ENCODE data around the gene CDH23.

DNA sequence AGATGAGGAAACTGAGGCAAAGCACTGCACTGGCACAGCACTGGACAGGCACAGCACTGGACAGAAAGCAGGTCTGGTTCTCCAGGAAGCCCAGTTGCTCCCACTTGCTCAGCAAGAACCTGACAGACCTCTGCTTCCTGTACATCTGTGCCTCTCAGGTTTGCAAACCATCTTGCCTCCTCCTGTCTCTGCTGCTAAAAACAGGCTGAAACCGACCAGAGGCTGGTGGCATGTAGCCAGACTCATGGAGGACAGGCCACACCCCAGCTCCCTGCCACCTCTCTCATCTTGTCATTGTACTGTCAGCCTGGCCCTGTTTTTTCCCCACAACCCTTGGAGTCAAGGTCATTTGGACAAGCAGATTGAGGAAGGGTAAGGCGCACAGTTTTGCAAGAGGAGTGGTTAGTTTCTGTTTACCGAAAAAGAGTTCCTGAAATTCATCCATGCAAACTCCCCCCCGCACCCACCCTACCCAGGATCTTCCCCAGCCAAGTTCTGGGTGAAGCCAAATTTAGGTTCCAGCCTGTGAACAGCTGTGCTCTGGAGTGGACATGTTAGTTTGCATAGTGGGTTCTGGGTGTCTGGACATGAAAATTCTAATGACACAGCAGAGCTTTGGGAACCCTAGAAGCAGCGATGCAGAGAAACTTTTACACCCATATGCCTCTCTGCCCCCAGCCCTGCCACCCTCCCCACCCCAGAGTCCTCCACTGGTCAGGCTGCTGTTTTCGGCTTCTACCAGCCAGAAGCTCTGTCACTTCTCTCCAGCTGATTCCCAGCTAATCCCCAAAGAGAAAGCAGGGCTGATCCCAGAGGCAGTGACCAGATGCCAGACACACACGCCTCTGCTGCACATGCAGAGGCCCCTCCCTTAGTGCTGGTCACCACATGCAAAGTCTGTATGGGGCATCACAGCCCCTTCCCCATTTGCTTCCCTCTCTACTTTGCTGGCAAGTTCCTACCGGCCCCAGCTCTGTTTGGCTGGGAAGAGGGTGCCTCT is 331.3 kb downstream of the CDH23 start:
- TF ChIP-seq, protein P1, sequence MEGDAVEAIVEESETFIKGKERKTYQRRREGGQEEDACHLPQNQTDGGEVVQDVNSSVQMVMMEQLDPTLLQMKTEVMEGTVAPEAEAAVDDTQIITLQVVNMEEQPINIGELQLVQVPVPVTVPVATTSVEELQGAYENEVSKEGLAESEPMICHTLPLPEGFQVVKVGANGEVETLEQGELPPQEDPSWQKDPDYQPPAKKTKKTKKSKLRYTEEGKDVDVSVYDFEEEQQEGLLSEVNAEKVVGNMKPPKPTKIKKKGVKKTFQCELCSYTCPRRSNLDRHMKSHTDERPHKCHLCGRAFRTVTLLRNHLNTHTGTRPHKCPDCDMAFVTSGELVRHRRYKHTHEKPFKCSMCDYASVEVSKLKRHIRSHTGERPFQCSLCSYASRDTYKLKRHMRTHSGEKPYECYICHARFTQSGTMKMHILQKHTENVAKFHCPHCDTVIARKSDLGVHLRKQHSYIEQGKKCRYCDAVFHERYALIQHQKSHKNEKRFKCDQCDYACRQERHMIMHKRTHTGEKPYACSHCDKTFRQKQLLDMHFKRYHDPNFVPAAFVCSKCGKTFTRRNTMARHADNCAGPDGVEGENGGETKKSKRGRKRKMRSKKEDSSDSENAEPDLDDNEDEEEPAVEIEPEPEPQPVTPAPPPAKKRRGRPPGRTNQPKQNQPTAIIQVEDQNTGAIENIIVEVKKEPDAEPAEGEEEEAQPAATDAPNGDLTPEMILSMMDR (IDR thresholded peaks at IDR 0.05): no peak
- peak in 1 of 4 donors; percentile 19 for TF ChIP-seq POLR2A (IDR thresholded peaks at IDR 0.05)
- peak; percentile 57 to 84 for TF ChIP-seq POLR2AphosphoS5 (IDR thresholded peaks at IDR 0.05)
- no peak for TF ChIP-seq EP300 (IDR thresholded peaks at IDR 0.05)

Measured in upper lobe of left lung (tissue), 4 donors.